Airway epithelial cell (primary cell): ENCODE data around the gene GRIK1. TPM values are rescaled to one million over a fixed set of nuclear protein-coding genes. Genes with fewer than 3 reads are reported as not detected.

Source experiments
- total RNA-seq: library from RNA; depleted of rRNA; stranded (reverse); fragments of >200 nt; gene quantifications from 2 replicates; pipeline ENCODE4 v1.2.3, GENCODE V29; 2015

The GRIK1 gene
- total RNA-seq: not detected in 2 replicates

GRCh38 chr21:29939924-29940275, at the start of gene GRIK1:
Gene GRIK1, minus strand, starts transcription at chr21:29939996.

Other genes with a start within 250 kb of the GRIK1 start
- gene CLDN17, start 226.8 kb upstream of the GRIK1 start, total RNA-seq: 0.56 and 0.70 TPM in 2 replicates